Stimulated activated CD8-positive, alpha-beta memory T cell treated with anti-CD3 and anti-CD28 coated beads, Interleukin-4, amount 100 ng/mL, for 1 hour (primary cell): ENCODE measurements around the gene ZNF622.
"Not testable (repeated sequence)": the region's sequence is repeated elsewhere in the genome, so short reads cannot be mapped to it uniquely, and the experiment has no call there.

Source experiments
- DNase-seq, 2 donors: peaks; one replicate each; pipeline ENCODE4 v3.0.0-alpha.2; 2020; ENCODE audit warnings: low read depth in 2 of 2, low spot score in 1 of 2

Gene ZNF622

DNA sequence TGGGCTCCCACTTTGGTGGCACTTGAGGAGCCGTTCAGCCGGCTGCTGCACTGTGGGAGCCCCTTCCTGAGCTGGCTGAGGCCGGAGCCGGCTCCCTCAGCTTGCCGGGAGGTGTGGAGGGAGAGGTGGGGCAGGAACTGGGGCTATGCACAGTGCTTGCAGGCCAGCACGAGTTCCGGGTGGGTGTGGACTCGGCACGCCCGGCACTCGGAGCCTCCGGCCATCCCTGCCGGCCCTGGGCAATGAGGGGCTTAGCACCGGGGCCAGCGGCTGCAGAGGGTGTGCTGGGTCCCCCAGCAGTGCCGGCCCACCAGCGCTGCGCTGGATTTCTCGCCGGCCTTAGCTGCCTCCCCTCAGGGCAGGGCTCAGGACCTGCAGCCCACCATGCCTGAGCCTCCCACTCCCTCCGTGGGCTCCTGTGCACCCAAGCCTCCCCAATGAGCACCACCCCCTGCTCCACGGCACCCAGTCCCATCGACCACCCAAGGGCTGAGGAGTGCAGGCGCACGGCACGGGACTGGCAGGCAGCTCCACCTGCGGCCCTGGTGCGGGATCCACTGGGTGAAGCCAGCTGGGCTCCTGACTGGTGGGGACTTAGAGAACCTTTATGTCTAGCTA is 29.4 kb downstream of the ZNF622 start:
- not testable (repeated sequence) for DNase-seq

DNA sequence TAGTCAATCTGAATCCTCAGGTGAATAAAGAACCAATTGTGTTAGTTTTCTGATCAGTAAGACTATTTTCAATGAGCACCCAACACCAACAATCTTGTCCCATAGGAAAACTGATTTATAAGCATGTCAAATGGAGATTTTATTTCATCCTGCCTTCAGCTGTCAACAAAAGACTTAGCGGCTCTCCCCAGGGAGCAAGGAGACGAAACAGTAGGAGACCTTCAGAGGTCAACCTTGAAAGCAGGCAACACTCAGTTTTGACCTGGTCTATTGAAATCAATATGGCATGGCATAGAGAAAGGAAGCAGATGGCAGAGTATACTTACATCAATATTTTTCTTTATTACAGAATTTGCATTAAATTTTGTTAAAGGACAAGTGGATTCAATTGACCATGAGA is 34.1 kb downstream of the ZNF622 start:
- DNase-seq, result no peak

DNA sequence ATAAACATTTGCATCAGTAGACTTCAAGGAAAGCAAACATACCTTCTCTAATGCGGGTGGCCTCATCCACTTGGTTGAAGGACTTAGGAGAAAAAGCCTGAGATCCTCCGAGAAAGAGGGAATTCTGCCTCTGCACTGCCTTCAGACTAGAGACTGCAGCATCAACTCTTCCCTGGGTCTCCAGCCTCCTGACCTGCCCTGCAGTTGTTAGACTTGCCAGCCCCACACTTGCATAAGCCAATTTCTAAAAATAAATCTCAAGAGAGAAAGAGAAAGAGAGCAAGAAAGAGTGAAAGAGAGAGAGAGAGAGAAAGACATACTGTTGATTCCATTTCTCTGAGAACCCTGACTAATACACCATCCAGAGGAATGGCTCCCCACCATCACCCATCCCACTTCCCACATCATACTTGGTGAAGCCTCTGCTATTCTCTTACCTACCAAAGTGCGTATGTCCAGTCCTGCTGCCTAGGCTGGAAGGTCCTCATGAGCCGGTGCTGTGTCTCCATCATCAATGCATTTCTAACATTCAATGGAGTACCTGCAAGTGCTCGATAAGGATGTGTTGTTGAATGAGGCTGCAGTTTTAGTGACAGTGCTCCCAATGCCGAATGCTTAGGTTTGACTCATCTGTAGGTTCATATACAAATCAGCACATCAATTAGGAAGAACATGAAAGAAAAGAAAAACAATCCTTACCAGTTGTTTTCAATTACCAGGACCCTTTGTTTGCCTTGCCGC is 35.1 kb downstream of the ZNF622 start:
- DNase-seq, result no peak

DNA sequence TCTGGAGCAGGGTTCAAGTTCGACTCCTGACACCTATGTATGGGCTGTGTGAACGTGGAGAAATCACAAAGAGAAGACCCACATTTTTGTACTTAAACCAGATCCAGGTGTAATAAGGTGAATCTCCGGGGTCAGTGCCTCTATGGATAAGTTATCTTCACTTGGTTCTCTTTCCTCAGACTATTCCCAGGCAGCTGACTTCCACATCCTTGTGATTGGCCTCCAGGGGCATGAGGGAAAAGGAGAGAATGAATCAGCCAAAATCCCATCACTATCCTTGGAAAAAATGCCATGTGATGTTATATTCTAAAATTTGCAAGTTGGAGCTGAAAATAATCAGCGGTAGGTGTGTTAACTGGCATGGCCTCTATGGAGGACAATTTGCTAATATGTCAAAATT is 37.2 kb downstream of the ZNF622 start:
- DNase-seq, result no peak

DNA sequence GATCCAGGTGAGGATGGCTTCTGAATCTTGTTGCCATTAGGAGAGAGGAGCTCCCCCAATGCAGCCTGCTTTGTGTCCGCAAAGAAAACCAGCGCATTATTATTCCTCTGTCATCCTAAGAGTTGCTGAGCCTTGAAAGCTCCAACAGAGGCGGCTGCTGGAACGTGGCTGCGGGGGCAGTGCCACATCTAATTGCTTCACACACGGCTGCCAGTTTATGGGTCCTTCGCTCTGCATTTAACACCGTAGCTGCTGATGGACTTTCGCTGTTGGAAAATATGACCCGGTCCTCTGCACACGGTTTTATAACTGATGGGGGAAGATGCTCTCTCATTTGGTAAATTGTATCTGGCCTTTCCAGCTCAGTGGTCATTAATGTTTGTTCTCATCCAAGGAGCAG is 38.0 kb downstream of the ZNF622 start:
- DNase-seq, result no peak

DNA sequence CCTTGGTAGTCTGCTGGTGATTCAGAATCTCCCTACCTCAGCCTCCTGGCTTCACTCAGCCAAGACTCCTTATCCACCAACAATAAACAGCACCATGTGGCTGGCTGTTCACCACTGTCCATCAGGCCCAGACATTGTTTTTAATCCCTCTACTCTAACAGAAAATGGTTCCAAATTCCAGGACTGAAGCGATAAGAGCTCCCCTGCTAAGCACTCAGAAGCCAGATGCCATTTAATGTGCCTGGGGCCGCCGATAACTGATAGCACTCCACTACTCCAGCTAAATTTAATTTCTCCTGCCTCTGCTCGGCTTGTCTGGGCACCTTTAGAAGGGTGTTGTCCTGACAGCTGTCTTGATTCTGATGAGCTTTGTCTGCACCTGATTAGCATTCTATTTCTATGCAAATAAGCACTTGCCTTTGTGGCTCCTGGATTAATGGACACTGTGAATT is 47.1 kb downstream of the ZNF622 start:
- DNase-seq, result no peak

DNA sequence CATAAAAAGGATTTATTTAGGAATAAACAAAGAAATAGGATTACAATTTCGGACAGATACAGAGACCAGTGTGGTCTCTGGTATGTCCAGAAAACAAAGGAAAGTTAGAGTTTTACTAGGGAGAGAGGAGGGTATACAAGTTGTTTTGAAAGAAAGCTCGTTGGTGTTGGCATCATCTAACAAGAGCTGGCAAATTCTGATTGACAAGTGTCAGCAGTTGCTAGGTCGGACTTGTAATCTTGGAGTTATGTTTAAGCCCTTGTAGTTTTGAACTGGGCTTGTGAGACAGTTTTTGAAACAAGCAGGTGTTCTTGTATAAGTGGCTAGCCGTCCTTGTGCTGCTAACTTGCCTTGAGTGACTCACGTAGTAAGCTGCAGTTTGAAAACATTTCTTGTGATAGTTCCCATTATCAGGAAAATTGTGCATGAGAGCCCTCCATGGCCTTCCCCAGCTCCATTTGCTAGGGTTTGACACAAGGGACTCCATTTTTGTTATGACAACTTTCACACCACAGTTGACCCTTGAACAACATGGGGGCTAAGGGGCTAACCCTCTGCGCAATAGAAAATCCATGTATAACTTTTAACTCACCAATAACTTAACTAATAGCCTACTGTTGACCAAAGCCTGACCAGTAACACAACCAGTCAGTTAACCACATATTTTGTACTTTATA is 48.1 kb downstream of the ZNF622 start:
- DNase-seq, result no peak

DNA sequence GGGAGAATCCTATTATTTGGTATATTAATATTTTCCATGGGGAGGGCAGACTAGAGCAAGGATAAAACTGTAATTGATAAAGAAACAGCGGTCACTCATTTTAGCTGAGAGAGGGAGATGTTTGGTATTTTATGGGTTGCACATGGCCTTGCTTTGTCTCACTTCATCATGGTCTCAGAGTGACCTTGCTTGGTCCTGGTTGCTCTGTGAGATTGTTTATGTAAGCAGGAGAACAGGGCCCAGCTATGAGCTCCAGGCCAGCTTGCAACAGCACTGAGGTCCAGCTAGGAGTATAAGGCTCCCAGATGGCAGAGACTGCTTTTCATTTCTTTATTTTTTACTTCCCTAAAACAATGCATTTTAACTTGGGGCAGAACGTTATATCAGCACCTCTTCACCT is 50.7 kb downstream of the ZNF622 start:
- DNase-seq, result no peak

DNA sequence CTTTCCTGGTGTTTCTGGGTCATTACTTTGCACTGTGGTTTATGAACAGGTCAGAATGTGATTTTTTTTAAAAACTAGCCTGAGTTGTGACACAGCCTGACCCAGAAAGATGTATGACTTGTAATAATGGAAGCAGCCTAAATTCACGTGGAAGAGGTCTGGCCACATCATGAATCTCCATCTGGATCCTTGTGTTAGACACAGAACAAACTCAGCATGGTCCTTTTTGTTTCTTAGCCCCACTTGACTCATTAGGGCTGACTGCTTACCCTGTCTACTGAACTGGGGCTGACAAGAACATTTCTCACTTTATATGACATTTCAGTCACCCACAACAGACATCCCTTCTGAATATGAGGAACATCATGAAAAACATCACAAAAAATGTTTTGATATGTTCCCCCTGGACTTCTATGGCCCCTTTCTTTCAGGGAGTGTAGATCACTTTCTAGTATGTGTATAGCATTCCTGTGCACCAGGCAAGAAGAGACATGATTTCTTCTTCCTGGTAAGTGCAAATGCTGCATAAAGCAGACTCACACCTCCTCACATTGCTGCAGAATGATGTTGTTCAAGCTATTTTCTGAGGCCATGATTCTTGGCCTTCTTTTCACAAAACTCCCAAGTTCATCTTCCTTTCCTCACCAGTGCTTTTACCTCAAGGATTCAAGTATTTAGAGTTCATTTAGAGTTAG is 52.3 kb downstream of the ZNF622 start:
- DNase-seq, result no peak

DNA sequence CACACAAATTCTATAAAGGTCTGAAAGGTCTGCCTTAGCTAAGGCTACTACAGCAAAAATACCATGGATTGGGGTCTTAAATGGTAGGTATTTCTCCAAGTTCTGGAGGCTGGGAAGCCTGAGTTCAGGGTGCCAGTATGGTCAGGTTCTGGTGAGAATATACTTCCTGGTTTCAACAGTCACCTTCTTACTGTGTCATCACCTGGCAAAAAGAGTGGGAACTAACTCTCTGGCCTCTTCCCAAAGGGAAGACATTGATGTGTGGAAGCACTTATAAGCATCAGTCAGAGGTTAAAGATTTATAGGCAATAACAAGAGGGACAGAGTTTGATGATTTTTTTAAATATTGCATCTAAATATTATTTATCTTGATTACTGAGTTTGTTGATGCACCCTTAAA is 53.0 kb downstream of the ZNF622 start:
- no peak for DNase-seq

DNA sequence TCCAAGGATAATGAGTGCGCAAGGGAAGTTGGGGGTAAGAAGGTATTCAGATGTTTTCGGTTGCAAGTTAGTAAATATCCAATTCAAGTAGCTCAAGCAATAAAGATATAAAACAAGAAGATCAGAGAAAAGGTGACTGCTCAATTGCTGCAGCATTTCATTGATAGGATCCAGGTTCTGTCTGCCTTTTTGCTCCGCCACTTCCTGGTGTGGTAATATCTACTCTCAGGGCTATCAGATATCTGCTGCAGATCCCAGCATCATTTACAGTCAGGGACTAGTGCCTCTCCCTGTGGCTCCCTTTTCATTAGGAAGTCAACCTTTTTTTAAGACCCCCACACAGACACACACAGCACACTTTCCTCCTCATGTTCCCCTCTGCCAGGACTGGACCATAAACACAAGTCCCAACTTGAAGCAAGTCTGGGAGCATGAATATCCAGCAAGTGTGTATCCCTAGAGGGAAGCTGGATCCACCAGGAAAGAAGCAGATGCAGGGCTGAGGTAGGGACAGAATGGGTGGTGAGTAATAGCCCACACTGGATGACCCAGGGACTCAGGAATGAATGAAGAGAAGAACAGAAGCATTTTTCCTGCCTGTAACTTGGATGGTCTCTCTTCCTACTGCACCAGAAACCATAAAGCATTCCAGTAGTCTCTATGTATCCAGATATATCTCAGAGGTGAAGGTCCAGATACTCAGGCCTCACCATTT is 53.7 kb downstream of the ZNF622 start:
- DNase-seq, result no peak

DNA sequence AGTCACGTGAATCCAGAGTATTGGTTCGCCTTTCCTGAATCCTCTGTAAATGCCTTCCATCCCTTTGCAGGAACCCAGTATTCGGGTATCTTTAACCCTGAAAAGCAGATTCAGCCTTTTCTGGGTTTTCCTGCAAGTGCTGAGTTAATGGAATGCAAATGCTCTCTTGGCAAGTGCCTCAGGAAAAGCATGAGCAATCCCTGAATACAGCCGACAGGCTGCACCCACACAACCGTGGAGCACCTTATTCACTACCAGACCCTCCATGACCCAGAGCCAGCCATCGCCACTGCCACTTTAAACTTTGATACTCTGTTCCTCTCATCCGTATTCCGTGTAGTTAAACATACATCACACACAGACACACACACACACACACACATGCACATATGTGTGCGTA is 54.4 kb downstream of the ZNF622 start:
- no peak for DNase-seq

DNA sequence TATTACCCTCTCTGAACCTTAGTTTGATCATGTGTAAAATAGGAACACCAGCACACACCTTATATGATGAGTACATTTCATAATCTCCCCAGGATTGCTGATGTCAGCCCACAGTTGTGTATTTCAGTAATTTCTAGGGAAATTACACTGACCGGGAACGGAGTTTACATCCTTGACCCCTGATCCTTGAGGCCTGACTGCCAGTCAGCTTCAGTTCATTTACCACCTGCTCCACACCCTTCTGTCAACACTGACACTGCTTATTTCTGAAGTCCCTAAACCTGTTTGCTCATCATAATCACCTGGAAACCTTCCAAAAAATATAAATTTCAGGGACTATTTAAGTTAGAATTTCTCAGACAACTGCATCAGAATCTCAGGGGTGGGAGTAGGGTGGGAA is 55.3 kb downstream of the ZNF622 start:
- no peak for DNase-seq

DNA sequence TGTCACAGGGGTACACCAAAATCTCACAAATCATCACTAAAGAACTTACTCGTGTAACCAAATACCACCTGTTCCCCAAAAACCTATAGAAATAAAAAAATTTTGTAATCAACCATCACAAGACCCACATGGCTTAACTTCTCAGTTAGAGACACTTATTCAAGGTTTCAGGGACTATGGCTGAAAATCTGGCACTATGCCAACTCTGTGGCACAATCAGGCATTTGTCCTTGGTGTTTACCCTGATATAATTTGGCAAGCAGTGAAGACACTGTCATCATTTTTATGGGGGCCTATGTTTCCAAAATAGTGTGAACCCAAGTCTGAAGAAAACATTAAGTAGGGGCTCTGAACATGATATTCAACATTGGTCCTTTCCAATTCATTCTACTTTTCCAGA is 59.0 kb downstream of the ZNF622 start:
- no peak for DNase-seq

DNA sequence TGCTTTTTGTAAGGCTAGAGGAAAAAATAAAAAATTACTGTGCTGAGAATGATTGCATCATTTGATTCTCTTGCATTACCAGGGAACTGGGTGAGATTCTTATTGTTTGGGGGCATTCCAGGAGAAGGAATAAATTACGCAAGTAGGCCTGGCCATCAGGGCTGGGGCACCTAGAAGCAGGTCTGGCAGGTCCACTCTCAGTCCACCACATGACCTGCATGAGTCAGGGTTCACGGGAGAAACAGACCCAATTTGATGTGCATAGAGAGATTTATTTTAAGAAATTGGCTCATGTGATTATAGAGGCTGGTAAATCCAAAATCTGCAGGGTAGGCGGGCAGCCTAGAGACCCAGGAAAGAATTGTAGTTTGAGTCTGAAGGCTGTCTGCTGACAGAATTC is 59.6 kb downstream of the ZNF622 start:
- no peak for DNase-seq
